BE2C (cell line): ENCODE data around the gene TMEM17. TPM values are rescaled to one million over a fixed set of nuclear protein-coding genes. Genes with fewer than 3 reads are reported as not detected.

Experiments used
- DNase-seq: peaks from one replicate; pipeline ENCODE4 v3.0.0-alpha.2; 2020
- H3K27me3 ChIP-seq: fragments of 250-450 bp; sonication (Bioruptor Pico); 2 replicates; pipeline ENCODE4 v1.5.1; 2020; ENCODE audit warnings: mild to moderate bottlenecking
- H3K36me3 ChIP-seq: fragments of 250-450 bp; sonication (Bioruptor Pico); 2 replicates; pipeline ENCODE4 v1.5.1; 2020; ENCODE audit warnings: mild to moderate bottlenecking
- H3K4me1 ChIP-seq: fragments of 250-450 bp; sonication (Bioruptor Pico); 2 replicates; pipeline ENCODE4 v1.5.1; 2020
- H3K4me3 ChIP-seq: 2 replicates; pipeline ENCODE4 v1.5.1; 2011; ENCODE audit warnings: low read depth, low read length
- H3K9me3 ChIP-seq: fragments of 250-450 bp; sonication (Bioruptor Pico); 2 replicates; pipeline ENCODE4 v1.5.1; 2020
- CTCF ChIP-seq: IDR thresholded peaks from 2 replicates; pipeline ENCODE4 v1.5.1; 2012; ENCODE audit warnings: mild to moderate bottlenecking, low read depth, low read length
- polyA plus RNA-seq: library from polyadenylated mRNA; unstranded; fragments of >200 nt; gene quantifications from one replicate; pipeline ENCODE4 v1.2.1, GENCODE V29; 2012; ENCODE audit warnings: low read depth, missing spikeins; ENCODE audit not compliant: insufficient read length, insufficient read depth

Gene TMEM17
- polyA plus RNA-seq, result 0.54 TPM

GRCh38 chr2:62505750-62506420 lies at the start of gene TMEM17:
TSS of gene TMEM17 (minus strand) at chr2:62506195. CDS start at chr2:62506129, 66 bp downstream.
- Histone ChIP-seq H3K4me1 (peaks cover 3% of the 10 kb centered on the region; the same call in 1 of the 2 replicates), H3K36me3 (no peaks in the 10 kb centered on the region), H3K4me3 (peak within 1 kb of the TSS; percentile 74), H3K27me3 (no peaks in the 10 kb centered on the region), H3K9me3 (no peaks in the 10 kb centered on the region)
- no peak for TF ChIP-seq CTCF
- DNase-seq, result peak; percentile 81

DNA sequence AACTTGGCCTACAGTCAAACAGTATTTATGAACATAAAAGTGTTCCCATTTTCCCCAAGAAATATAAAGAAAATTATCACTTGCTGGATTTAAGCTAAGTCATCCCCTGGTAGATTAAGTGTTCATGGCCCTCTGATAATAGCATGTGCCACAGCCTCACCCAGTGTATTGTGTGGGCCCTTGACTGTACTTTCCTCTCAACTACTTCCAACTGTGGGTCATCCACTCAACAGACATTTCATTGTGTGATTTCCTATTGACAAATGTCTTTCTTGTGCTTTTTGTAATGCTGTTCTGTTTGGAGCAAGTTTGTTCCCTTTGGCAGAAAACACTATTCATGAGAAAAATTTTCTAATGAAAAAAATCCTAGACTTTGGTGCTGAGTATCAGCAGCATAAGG lies 48.4 kb upstream of the TMEM17 start:
- Histone ChIP-seq H3K4me3 (no peak overlapping the region), H3K27me3 (no peaks in the 10 kb centered on the region), H3K4me1 (no peaks in the 10 kb centered on the region), H3K9me3 (no peaks in the 10 kb centered on the region), H3K36me3 (no peaks in the 10 kb centered on the region)
- no peak for TF ChIP-seq CTCF
- DNase-seq, result no peak

DNA sequence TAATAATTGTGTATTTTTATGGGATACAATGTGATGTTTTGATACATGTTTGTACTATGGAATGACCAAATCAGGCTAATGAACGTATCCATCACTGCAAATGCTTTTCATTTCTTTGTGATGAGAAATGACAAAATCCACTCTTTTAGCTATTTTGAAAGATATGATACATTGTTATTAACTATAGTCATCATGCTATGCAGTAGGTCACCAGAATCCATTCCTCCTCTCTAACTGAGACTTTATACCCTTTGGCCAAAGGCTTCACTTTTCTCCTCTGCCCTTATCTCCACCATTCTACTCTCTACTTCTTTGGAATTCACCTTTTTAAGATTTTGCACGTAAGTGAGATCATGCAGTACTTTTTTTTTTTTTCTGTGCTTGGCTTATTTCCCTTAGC lies 44.5 kb upstream of the TMEM17 start:
- Histone ChIP-seq H3K4me3 (no peak overlapping the region), H3K27me3 (no peaks in the 10 kb centered on the region), H3K9me3 (no peaks in the 10 kb centered on the region), H3K4me1 (no peaks in the 10 kb centered on the region), H3K36me3 (no peaks in the 10 kb centered on the region)
- TF ChIP-seq CTCF, result no peak
- DNase-seq, result no peak

GRCh38 chr2:62547854-62548253 lies 41.9 kb upstream of the TMEM17 start:
- DNase-seq, result no peak
- Histone ChIP-seq H3K36me3 (no peaks in the 10 kb centered on the region), H3K4me1 (no peaks in the 10 kb centered on the region), H3K27me3 (no peaks in the 10 kb centered on the region), H3K9me3 (no peaks in the 10 kb centered on the region), H3K4me3 (no peak overlapping the region)
- no peak for TF ChIP-seq CTCF

DNA sequence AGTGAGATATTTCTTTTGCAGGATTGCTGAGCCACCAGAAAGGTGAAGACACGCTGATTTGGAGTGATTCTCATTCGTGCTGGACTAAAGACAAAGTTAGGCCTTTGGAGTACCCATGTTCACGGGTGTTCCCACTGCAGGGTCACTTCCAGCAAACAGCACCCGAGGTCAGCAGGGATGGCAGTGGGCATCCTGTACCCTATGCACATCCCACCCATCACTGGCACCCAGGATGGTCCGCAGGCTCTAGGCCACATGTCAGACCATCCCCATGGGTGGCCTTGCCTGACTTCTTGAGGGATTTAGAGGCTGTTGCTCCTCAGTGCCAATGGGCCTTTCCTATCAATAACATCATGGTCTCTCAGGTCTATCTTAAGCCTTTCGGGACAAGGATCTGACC lies 39.3 kb upstream of the TMEM17 start:
- H3K4me1 ChIP-seq, result no peaks in the 10 kb centered on the region
- TF ChIP-seq CTCF, result no peak
- H3K9me3 ChIP-seq, result no peaks in the 10 kb centered on the region
- H3K4me3 ChIP-seq, result no peak overlapping the region
- H3K27me3 ChIP-seq, result no peaks in the 10 kb centered on the region
- no peak for DNase-seq
- no peaks in the 10 kb centered on the region for H3K36me3 ChIP-seq

DNA sequence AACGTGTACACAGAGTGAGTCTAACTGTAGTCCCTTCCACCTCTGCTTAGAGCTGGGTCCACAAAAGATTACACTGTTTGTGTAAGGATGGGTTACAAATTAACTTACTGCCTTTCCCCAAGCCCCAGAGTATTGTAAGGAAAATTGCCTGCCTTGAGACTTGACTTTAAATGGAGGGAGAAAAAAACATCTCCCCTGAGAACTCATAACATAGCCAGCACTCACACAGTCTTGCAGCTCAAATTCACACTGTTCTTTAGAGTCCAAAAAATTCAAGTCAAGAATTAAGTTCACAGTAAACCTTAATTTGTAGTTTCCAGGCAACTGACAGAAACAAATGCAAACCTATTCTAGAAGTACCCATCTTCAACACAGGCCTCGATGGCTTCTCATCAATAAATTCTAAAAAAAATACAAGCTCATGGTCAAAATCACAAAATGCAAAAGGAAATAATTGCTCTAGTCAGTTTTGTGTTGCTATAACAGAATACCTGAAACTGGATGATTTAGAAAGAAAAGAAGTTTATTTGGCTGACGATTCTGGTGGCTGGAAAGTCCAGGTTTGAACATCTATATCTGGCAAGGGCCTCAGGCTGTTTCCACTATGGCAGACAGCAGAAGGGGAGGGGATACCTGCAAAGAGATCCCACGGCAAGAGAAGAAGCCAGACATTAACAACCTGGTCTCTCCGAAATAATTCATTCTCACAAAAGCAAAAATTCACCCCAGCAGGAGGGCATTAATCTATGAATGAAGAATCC lies 34.6 kb upstream of the TMEM17 start:
- no peaks in the 10 kb centered on the region for H3K27me3 ChIP-seq
- TF ChIP-seq CTCF, result no peak
- no peak for DNase-seq
- no peaks in the 10 kb centered on the region for H3K4me1 ChIP-seq
- H3K9me3 ChIP-seq, result no peaks in the 10 kb centered on the region
- H3K36me3 ChIP-seq, result no peaks in the 10 kb centered on the region
- H3K4me3 ChIP-seq, result no peak overlapping the region
